ENCODE results near the gene NLGN1. TPM values are rescaled to one million over a fixed set of nuclear protein-coding genes. Genes with fewer than 3 reads are reported as not detected.

The NLGN1 gene
- total and polyA plus RNA-seq, 2 of the 8 experiments (the other 6 are each of a cell fraction or from before 2014, with no cell fraction given) = 7.8 to 14.8 TPM

DNA sequence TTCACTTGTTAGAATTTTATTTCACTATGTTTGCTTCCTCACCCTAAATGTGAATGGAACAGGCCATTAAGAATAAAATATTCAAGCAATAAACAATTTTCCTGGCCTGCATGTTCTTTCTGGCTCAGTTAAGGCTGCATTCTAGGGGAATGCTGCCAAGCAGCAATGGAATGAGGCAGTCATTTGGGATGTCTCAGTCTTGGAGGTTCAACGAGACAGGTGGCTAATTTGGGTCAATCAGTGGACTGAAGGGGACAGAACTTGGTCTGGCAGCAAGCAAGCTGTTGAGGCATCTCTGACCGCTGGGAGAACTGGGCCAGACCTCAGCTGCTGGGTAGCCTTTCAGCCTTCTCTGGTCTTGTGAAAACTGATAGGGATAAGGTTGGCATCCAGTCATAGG is 241.6 kb downstream of the NLGN1 start:
- no peak overlapping the region for H2AFZ ChIP-seq (ENCODE audit: low read length)
- ChIA-PET CTCF (ENCODE audit: partially characterized antibody) (no interaction called here), POLR2A (ENCODE audit: partially characterized antibody) (no interaction called here)
- H2BK15ac ChIP-seq (ENCODE audit: low read length) = no peak overlapping the region
- H3K18ac ChIP-seq (ENCODE audit: extremely low read depth, low read length) = no peak overlapping the region
- H3K14ac ChIP-seq (ENCODE audit: insufficient read length) = no peak overlapping the region
- TF ChIP-seq RNF2 (IDR thresholded peaks at IDR 0.05; ENCODE audit: borderline replicate concordance, low read depth, low read length, missing control alignments, poor library complexity, severe bottlenecking) (no peak), SP1 (IDR thresholded peaks at IDR 0.05; ENCODE audit: low read depth, low read length) (no peak), RBBP5 (IDR thresholded peaks at IDR 0.05; ENCODE audit: borderline replicate concordance, low read depth, low read length) (no peak), HDAC2 (IDR thresholded peaks at IDR 0.05; ENCODE audit: borderline replicate concordance in 1 of 2, low read depth in 2 of 2, low read length in 2 of 2) (no peak), SP2 (IDR thresholded peaks at IDR 0.05; ENCODE audit: low read length) (no peak), CREB1 (IDR thresholded peaks at IDR 0.05) (no peak), SIN3A (conservative IDR thresholded peaks at IDR 0.05 in 1 of 2, IDR thresholded peaks at IDR 0.05 in 1 of 2; ENCODE audit: low read depth in 1 of 2, low read length in 2 of 2) (no peak), KDM4A (IDR thresholded peaks at IDR 0.05; ENCODE audit: low read depth, low read length, severe bottlenecking) (no peak)
- TF ChIP-seq, protein P1, sequence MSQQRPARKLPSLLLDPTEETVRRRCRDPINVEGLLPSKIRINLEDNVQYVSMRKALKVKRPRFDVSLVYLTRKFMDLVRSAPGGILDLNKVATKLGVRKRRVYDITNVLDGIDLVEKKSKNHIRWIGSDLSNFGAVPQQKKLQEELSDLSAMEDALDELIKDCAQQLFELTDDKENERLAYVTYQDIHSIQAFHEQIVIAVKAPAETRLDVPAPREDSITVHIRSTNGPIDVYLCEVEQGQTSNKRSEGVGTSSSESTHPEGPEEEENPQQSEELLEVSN (IDR thresholded peaks at IDR 0.05) = no peak
- H3K4ac ChIP-seq (replicated peaks; ENCODE audit: insufficient read length, low read depth, low read length) = no peak overlapping the region
- H2BK5ac ChIP-seq (ENCODE audit: low read depth, low read length) = no peak overlapping the region
- 85% methylated on average over 2 of the region's 2 CpGs; no CpG with 5 or more reads in 1 of the 2 experiments for WGBS, 2 experiments (ENCODE audit: extremely low coverage in 1 of 2, insufficient coverage in 1 of 2, insufficient read length in 1 of 2, insufficient replicate concordance in 2 of 2, low coverage in 1 of 2, low lambda C conversion rate in 2 of 2, missing lambda C conversion rate in 1 of 2)
- H4K8ac ChIP-seq (ENCODE audit: extremely low read depth, insufficient read depth, low read length) = no peak overlapping the region
- DNase-seq (ENCODE audit: low read depth in 1 of 2, low spot score in 2 of 2) (no peak), FAIRE-seq (no peak)
- no peaks in the 10 kb centered on the region for H3K23me2 ChIP-seq (ENCODE audit: low read depth, low read length)
- H4K20me1 ChIP-seq (replicated peaks in 1 of 2; ENCODE audit: control insufficient read depth in 1 of 2, insufficient read depth in 2 of 2, low read length in 2 of 2) = no peaks in the 10 kb centered on the region
- no peak overlapping the region for H3K4me2 ChIP-seq (ENCODE audit: insufficient read depth in 1 of 2, low read depth in 2 of 2, low read length in 2 of 2)
- H4K5ac ChIP-seq (ENCODE audit: insufficient read length, low read depth, low read length) = no peak overlapping the region
- H2BK12ac ChIP-seq (ENCODE audit: low read depth, low read length) = no peak overlapping the region
- no peaks in the 10 kb centered on the region for H3K79me1 ChIP-seq (ENCODE audit: low read depth, low read length)
- H2BK120ac ChIP-seq (replicated peaks; ENCODE audit: low read depth, low read length) = no peak overlapping the region
- no peak overlapping the region for H4K91ac ChIP-seq (replicated peaks; ENCODE audit: insufficient read length, low read length)
- no peak overlapping the region for H2AK5ac ChIP-seq (ENCODE audit: low read depth, low read length)
- no peaks in the 10 kb centered on the region for H3K4me1 ChIP-seq (replicated peaks in 1 of 4; ENCODE audit: control insufficient read depth in 3 of 4, insufficient read depth in 4 of 4, low read length in 3 of 4)
- H3K23ac ChIP-seq (ENCODE audit: insufficient read length) = no peak overlapping the region
- no peaks in the 10 kb centered on the region for H3K9me3 ChIP-seq (ENCODE audit: insufficient read depth in 2 of 2, low read depth in 1 of 2, low read length in 1 of 2)
- no peaks in the 10 kb centered on the region for H3K36me3 ChIP-seq (ENCODE audit: control insufficient read depth in 2 of 4, insufficient read depth in 4 of 4, low read length in 3 of 4)
- H3K79me2 ChIP-seq (ENCODE audit: control insufficient read depth in 1 of 2, insufficient read depth in 2 of 2, low read length in 2 of 2) = no peaks in the 10 kb centered on the region
- H3K4me3 ChIP-seq (ENCODE audit: extremely low read depth in 1 of 4, insufficient read depth in 2 of 4, low read depth in 3 of 4, low read length in 4 of 4) = no peak overlapping the region
- no peak overlapping the region for H3K27ac ChIP-seq (ENCODE audit: low read depth, low read length)
- no peak overlapping the region for H2BK20ac ChIP-seq (ENCODE audit: low read length)
- no peak overlapping the region for H3K56ac ChIP-seq (replicated peaks; ENCODE audit: insufficient read length, low read depth, low read length)
- H3K27me3 ChIP-seq (replicated peaks in 1 of 4; ENCODE audit: control insufficient read depth in 3 of 4, extremely low read depth in 1 of 4, insufficient read depth in 3 of 4, low read length in 3 of 4) = no peaks in the 10 kb centered on the region
- no peak overlapping the region for H3K9ac ChIP-seq (replicated peaks in 1 of 4; ENCODE audit: extremely low read depth in 1 of 4, low read depth in 3 of 4, low read length in 3 of 4)
